ENCODE measurements around the gene ATAD3B.
A peak's percentile ranks its signal among the peaks of the same experiment; 100 is the strongest.
"Not testable (repeated sequence)": the region's sequence is repeated elsewhere in the genome, so short reads cannot be mapped to it uniquely, and the experiment has no call there.

ATAD3B gene

GRCh38 chr1:1450616-1451015 lies 20.9 kb upstream of the ATAD3B start:
- not testable (repeated sequence) for DNase-seq (ENCODE audit: low spot score)

DNA sequence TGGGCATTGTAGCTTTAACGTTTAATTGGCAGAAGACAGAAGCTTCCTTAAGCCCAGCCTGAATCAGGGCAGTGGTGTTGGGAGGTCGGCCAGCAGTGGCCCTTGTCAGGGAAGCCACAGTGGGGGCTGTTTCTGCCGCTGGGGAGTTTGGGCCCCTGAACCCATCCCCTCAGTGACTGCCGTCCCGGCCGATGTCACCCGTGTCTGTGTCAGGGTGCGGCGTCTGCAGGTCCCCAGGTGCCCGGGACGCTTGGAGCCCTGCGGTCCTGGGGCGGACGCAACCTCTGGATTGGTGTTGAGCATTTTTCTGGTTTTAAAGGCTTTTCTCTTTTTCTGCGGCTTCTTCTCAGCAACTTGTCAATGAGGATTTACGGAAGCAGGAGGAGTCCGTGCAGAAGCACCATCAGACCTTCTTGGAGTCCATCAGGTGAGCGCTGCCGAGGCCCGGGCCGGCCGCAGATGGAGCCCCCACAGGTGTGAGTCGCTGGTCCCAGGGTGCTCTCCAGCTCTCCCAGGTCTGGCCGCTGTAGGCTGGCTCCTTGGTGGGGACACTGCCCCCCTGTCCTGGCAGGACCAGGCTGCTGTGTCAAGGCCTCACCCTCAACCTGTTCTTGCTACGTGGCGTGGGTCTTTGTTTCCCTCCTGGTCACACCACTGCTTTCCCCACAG lies 19.7 kb upstream of the ATAD3B start:
- no peak for DNase-seq (ENCODE audit: low spot score)

DNA sequence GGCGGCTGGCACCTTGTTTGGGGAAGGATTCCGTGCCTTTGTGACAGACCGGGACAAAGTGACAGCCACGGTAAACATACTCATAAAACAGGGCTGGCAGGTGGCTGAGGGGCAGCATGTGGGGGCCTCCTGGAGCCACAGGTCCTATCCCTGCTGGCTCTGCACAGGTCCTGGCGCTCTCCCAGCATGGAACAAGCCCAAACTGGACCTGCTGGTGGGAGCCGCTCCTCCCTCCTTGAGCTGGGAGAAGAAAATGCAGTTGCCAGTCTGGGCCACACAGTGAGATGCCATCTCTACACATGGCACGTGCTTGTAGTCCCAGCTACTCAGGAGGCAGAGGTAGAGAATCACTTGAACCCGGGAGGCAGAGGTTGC lies 19.2 kb upstream of the ATAD3B start:
- not testable (repeated sequence) for DNase-seq (ENCODE audit: low spot score)

DNA sequence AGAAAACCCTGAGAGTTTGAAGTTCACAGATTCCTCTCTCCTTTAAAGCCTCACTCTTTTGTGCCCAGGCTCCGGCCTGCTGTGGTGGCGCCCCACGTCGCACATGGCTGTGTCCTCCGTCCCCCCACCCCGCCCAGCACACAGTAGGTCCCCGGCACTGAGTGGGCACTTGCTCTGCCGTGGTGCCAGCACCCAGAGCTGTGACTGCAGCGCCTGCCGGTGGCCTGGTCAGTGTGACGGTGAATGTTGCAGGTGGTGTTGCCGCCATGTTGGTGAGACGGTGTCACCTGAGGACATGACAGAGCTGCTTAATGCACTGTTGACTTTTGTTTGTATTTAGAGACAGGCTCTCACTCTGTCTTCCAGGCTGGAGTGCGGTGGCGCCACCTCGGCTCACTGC lies 18.7 kb upstream of the ATAD3B start:
- no peak for DNase-seq (ENCODE audit: low spot score)

GRCh38 chr1:1454286-1455056 lies 17.1 kb upstream of the ATAD3B start:
- not testable (repeated sequence) for DNase-seq (ENCODE audit: low spot score)

DNA sequence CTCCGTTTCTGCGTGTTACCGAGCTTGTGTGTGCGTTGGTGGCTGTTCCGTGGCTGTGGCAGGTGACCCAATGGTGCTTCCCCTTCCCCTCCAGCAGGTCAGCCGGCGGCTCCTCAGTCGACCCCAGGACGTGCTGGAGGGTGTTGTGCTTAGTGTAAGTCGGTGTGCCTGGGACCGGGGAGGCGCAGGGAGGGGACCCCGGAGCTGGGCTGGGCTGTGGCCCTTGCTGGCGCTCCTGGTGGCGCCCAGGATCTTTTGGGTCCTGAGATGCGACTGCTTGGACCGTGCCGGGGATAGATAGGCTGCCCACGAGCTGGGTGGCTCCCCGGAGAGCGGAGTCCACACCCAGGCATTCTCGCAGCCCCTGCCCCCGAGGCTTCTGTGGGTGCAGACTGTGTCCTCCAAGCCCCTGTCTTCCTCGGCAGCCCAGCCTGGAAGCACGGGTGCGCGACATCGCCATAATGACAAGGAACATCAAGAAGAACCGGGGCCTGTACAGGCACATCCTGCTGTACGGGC lies 16.1 kb upstream of the ATAD3B start:
- DNase-seq (ENCODE audit: low spot score): no peak

GRCh38 chr1:1455934-1456333 lies 15.6 kb upstream of the ATAD3B start:
- DNase-seq (ENCODE audit: low spot score): not testable (repeated sequence)

DNA sequence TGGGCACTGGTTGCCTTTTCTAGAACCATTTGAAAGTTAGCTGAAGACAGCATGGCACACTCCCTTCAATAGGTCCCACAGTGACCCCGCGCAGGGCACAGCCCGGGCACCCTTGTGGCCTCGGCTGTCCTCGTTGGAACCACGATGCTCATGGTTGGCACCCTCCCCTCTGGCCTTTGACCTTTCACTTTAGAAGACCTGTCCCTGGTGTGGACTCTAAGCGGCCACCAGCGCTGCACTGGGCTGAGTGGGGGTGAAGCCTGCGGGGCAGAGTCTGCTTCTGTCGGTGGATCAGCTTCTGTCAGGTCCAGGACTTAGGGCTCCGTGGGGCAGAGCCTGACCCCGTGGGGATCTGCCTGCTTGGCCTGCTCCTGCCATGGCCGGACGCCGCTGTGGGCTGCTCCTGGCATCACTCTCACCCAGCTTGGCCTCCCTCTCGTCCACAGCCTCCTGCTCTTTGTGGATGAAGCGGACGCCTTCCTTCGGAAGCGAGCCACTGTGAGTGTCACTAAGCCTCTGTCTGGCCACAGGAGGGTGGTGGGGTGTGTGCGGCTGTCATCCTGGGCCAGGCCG lies 14.8 kb upstream of the ATAD3B start:
- DNase-seq (ENCODE audit: low spot score): not testable (repeated sequence)

- DNase-seq (ENCODE audit: low spot score): not testable (repeated sequence)
Measured at GRCh38 chr1:1459156-1459555, 12.4 kb upstream of the ATAD3B start.

DNA sequence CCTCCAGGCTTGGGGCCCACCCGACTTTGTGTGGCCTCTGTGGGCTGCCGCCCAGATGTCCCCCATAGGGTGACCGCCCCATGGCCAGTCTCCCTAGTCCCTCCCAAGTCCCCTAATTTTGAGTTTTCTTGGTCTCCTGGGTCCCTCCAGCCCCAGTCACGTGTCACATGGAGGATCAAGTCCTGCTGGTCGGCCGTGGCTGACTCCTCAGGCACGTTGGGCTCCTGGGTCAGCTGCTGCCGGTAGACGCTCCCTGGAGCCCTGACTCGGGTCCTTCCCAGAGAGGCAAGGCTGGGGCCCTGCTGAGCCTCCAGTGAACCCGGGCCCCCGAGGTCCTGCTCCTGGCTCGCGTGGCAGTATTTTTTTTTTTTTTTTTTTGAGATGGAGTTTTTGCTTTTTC lies 11.9 kb upstream of the ATAD3B start:
- DNase-seq (ENCODE audit: low spot score): not testable (repeated sequence)

- no peak for DNase-seq (ENCODE audit: low spot score)
Measured at GRCh38 chr1:1460540-1461130, 10.9 kb upstream of the ATAD3B start.

DNA sequence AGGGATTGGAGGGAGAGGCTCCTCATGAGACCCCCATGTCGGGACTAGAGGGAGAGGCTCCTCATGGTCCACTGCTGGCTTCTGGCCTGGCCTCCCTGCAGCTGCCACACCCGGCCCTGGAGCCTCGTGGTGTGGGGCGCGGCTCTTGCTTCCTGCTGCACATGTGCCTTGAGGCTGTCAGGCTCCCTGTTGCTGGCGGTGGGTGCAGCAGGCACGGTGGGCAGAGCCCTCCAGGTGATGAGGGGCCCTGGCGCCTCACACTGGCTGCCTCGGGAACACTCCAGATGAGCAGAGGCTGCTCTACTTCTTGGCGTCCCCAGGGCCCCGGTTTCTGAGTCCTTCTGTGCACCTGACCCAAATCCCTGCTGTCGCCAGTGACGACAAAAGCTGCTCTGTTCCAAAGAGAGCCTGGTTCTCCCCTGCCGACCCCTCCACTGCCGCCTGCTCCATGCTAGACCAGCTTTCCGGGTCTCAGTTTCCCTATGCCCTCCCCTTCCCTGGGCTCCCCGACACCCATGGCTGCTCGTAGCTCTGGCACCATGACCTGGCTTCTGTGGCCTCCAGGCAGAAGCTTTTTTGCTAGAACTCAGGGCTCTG lies 9.7 kb upstream of the ATAD3B start:
- no peak for DNase-seq (ENCODE audit: low spot score)

- DNase-seq (ENCODE audit: low spot score): no peak
Measured at GRCh38 chr1:1462318-1462966, 9.1 kb upstream of the ATAD3B start.

DNA sequence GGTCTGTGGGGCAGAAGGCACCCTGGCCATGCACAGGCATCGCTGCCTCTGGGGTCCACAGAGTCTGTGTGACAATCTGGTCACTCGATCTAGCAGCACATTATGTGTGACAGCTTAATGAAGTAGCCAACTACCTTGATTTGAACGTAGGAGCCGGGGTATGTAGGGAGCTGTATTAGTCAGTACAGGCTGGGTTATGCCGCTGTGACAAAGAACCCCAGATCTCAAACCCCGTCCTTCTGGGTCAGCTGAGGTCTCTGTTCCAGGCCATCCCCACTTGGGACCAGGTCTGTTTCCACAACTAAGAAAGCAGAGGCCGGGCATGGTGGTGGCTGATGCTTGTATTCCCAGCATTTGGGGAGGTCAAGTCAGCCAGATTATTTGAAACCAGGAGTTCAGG lies 8.3 kb upstream of the ATAD3B start:
- no peak for DNase-seq (ENCODE audit: low spot score)

DNA sequence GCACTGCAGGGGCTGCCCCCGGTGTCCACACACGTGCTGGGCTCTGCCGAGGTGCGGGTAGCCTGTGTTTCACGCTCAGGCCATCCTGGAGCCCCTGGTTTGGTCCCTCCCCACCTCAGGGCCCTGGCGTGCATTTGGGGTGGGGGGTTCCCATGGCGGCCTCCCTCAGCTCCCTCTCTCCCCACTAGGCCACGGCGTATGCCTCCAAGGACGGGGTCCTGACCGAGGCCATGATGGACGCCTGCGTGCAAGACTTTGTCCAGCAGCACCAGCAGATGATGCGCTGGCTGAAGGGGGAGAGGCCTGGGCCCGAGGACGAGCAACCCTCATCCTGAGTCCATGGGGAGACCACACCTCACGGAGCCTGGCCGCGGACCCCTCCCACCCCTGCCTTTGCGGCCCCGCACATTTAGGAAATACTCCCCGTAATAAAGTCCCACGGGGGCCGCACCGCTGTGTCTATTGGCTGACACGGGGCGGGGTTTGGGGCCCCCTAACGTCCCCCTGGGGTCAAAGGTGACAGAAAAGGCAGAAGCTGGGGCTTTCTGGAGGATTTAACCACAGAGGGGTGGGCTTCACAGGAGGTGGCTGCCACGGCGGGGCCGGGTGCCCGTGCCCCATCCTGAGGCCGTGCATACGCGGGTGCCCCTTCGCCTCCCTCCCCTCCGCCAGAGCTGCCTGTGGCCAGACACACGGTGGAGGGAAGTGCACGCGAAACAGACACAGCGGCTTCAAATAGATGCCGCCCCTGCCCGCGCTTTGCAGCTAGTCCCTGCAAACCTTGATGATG lies 3.2 kb upstream of the ATAD3B start:
- not testable (repeated sequence) for DNase-seq (ENCODE audit: low spot score)

GRCh38 chr1:1470626-1471388 lies 758 bp upstream of the ATAD3B start:
- DNase-seq (ENCODE audit: low spot score): no peak

DNA sequence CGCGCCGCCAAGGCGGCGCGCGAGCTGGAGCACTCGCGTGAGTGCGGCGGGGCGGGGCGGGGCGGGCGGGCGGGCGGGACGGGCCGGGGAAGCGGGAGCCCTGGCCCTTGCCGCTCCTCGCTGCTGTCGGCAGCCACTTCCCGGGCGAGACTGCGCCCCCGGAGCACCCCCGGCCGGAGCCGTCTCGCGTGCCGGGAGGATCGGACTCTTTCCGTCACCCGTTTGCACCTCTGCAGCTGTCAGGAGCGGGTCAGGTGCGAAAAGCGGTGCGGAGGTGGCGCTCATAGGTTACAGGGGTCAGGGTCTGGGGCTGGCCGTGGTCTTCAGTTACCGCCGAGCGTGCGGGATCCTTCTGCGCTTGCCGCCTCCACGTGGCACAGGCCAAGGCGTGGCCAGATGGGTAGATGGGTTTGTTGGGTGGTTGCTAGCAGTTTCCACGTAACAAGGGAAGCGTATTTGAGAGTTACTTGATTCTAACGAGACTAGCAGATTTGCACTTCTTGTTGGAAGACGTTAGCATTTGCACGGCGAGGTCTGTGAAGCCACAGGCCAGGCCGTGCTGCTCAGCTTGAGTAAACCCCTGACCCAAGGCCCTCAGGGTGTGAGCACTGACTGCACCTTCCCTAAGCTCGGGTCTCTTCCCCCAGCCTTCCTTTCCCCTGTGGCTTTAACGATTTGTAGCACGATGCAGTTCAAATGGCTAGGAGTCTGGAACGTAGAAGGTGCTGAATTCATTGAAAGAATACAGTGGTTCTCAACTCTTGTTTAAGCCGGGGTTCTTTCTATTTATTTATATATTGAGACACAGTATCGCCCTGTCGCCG lies 700 bp downstream of the ATAD3B start:
- peak; percentile 40 for DNase-seq (ENCODE audit: low spot score)

DNA sequence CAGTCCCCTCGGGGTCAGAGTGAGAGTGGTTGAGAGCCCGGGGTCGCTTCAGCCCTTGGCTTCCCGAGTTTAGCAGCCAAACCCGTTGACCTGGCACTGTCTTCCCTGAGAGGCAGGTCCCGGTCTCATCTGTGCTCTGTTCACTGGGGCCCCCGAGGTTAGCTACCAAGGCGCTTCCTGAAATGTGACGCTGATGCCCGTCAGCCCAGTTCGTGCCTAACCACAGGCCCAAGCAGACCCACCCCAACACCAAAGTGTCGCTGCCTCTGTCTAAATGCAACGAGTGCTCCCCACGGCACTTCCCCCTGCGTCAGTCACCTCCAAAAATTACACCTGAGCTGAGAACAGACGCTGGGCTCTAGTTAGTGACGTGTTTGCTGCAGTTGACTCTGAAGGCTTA lies 4.4 kb downstream of the ATAD3B start:
- DNase-seq (ENCODE audit: low spot score): not testable (repeated sequence)

DNA sequence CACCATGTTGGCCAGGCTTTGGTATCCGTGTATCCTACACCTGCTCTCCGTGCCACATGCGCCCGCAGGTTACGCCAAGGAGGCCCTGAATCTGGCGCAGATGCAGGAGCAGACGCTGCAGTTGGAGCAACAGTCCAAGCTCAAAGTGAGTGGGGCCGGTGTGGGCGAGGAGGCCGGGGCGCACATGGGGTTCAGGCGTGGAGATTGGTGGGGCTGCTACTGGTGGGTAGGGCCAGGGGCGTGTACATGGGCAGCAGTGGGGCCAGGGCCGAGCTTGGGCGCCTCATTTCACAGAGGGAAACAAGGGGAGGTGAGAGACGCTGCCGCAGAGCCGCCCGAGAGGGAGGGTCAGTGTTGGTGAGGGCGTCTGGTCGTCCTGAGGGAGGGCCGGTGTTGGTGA lies 5.6 kb downstream of the ATAD3B start:
- DNase-seq (ENCODE audit: low spot score): no peak

Data from HuH-7 (cell line).